Epithelial cell of esophagus (primary cell): ENCODE data around the gene PSME2.
A peak's percentile ranks its signal among the peaks of the same experiment; 100 is the strongest.

ENCODE experiments used
- DNase-seq: peaks from one replicate; pipeline ENCODE4 v3.0.0; 2010; ENCODE audit warnings: low read depth
- H3K4me3 ChIP-seq: 2 replicates; pipeline ENCODE4 v1.5.1; 2011; ENCODE audit warnings: mild to moderate bottlenecking, low read length, control low read depth
- CTCF ChIP-seq: IDR thresholded peaks from 2 replicates; pipeline ENCODE4 v1.5.1; 2011; ENCODE audit warnings: low read depth, mild to moderate bottlenecking, low read length, control low read depth, inconsistent platforms; ENCODE audit not compliant: insufficient read depth; ENCODE audit errors: missing control alignments

PSME2 gene

GRCh38 chr14:24185026-24185425 is 38.6 kb upstream of the PSME2 start:
- no peak overlapping the region for H3K4me3 ChIP-seq
- TF ChIP-seq CTCF: no peak
- no peak for DNase-seq

- H3K4me3 ChIP-seq: no peak overlapping the region
- no peak for TF ChIP-seq CTCF
- no peak for DNase-seq
Observed at GRCh38 chr14:24184104-24184970, 37.9 kb upstream of the PSME2 start.

GRCh38 chr14:24183014-24183481 is 36.6 kb upstream of the PSME2 start:
- no peak for TF ChIP-seq CTCF
- no peak overlapping the region for H3K4me3 ChIP-seq
- DNase-seq: no peak

- DNase-seq: no peak
- no peak overlapping the region for H3K4me3 ChIP-seq
- TF ChIP-seq CTCF: no peak
Observed at GRCh38 chr14:24182110-24182882, 35.9 kb upstream of the PSME2 start.

- H3K4me3 ChIP-seq: no peak overlapping the region
- no peak for DNase-seq
- no peak for TF ChIP-seq CTCF
Observed at GRCh38 chr14:24181371-24182077, 35.1 kb upstream of the PSME2 start.

- TF ChIP-seq CTCF: no peak
- DNase-seq: peak; percentile 39
- no peak overlapping the region for H3K4me3 ChIP-seq
Observed at GRCh38 chr14:24179961-24180796, 33.8 kb upstream of the PSME2 start.
